Gastrocnemius medialis (tissue), 4 donors: ENCODE data around the gene EED.
"Not testable (repeated sequence)": the region's sequence is repeated elsewhere in the genome, so short reads cannot be mapped to it uniquely, and the experiment has no call there.

Source experiments
- CTCF ChIP-seq, 5 experiments: fragments of 450-650 bp in 3 of 5; fragments of 200-600 bp in 2 of 5; sonication (generic) in 2 of 5; IDR thresholded peaks in 4 of 5; conservative IDR thresholded peaks in 1 of 5; 1 replicate in 4 of 5; 2 replicates in 1 of 5; pipeline ENCODE4 v1.5.1; 2016 to 2019; ENCODE audit warnings: antibody characterized with exemption in 5 of 5, mild to moderate bottlenecking in 3 of 5, moderate library complexity in 3 of 5
- POLR2A ChIP-seq, 2 donors: fragments of 450-650 bp; IDR thresholded peaks; one replicate each; pipeline ENCODE4 v1.6.1; 2017; ENCODE audit warnings: antibody characterized with exemption in 2 of 2, mild to moderate bottlenecking in 2 of 2, moderate library complexity in 2 of 2

DNA sequence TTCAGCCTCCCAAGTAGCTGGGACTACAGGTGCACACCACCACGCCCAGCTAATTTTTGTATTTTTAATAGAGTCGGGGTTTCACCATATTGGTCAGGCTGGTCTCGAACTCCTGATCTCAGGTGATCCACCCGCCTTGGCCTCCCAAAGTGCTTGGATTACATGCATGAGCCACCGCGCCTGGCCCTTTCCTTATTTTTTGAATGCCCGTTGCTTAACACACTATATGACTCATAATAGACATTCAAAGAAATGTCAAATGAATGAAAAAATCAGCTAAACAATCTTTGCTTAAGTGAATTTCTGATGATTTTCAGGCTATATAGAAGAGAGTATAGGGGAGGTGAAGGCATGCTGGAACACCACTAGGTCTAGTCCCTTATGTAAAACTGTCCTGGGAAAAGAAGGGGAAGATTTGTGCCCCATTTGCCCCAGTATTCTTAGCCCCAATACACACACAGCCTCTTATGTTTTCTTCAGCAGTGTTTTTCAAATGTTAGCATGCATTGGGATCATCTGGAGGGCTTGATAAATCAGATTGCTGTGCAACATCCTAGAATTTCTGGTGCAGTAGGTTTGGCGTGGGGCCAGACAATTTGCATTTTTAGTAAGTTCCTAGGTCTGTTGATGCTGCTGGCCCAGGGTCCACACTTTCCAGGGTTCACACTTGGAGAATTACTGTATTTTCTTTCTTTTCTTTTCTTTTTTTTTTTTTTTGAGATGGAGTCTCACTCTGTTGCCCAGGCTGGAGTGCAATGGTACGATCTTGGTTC lies 45.1 kb downstream of the EED start:
- not testable (repeated sequence) for TF ChIP-seq POLR2A (IDR thresholded peaks at IDR 0.05); CTCF (IDR thresholded peaks at IDR 0.05 in 4 of 5, conservative IDR thresholded peaks at IDR 0.05 in 1 of 5)
